HEK293 (cell line): ENCODE results near the gene PLBD1.

Source experiments
- CTCF ChIA-PET: fragments of 350-600 bp; formaldehyde crosslinking; extraction: SDS; loops from one replicate; lab custom pipeline; 2021; ENCODE audit warnings: antibody characterized with exemption; lab: Yijun Ruan, JAX
- POLR2A ChIA-PET: fragments of 300-600 bp; formaldehyde crosslinking; extraction: SDS; loops from one replicate; lab custom pipeline; 2020; ENCODE audit warnings: antibody characterized with exemption, inconsistent platforms; lab: Yijun Ruan, JAX
- H3K27ac ChIP-seq: fragments of 200-500 bp; sonication (Bioruptor generic); 2 replicates; pipeline ENCODE4 v1.5.1; 2014; ENCODE audit warnings: low read depth, low read length, control low read depth, inconsistent platforms; ENCODE audit errors: extremely low read depth
- H3K36me3 ChIP-seq, 2 experiments: fragments of 200-500 bp in 1 of 2; sonication (Bioruptor generic) in 1 of 2; 1 replicate in 1 of 2; 2 replicates in 1 of 2; pipeline ENCODE4 v1.5.1; 2014 to 2017; ENCODE audit warnings: inconsistent platforms in 2 of 2, low read length in 2 of 2; ENCODE audit not compliant: control insufficient read depth in 2 of 2, insufficient read depth in 1 of 2
- H3K4me1 ChIP-seq: fragments of 200-500 bp; sonication (Bioruptor generic); 2 replicates; pipeline ENCODE4 v1.5.1; 2014; ENCODE audit warnings: mild to moderate bottlenecking, low read length, inconsistent platforms; ENCODE audit not compliant: control insufficient read depth, insufficient read depth
- H3K4me3 ChIP-seq: 2 replicates; pipeline ENCODE4 v1.5.1; 2011; ENCODE audit warnings: low read depth, mild to moderate bottlenecking, control low read depth, low read length, moderate library complexity
- H3K9me3 ChIP-seq: fragments of 200-500 bp; sonication (Bioruptor generic); 2 replicates; pipeline ENCODE4 v1.5.1; 2014; ENCODE audit warnings: low read depth, low read length, inconsistent platforms; ENCODE audit not compliant: control insufficient read depth, insufficient read depth
- AEBP2 ChIP-seq: fragments of 450-650 bp; formaldehyde crosslinking; IDR thresholded peaks from 2 replicates; pipeline ENCODE4 v1.5.1; 2016; ENCODE audit warnings: missing biosample characterization, missing genetic modification characterization, borderline replicate concordance
- PATZ1 ChIP-seq: fragments of 450-650 bp; formaldehyde crosslinking; IDR thresholded peaks from 2 replicates; pipeline ENCODE4 v1.5.1; 2016; ENCODE audit warnings: missing biosample characterization, missing genetic modification characterization
- PRDM6 ChIP-seq: fragments of 450-650 bp; formaldehyde crosslinking; IDR thresholded peaks from 2 replicates; pipeline ENCODE4 v1.5.1; 2017; ENCODE audit warnings: missing biosample characterization, missing genetic modification characterization
- SCRT1 ChIP-seq: fragments of 450-650 bp; formaldehyde crosslinking; IDR thresholded peaks from 2 replicates; pipeline ENCODE4 v1.5.1; 2016; ENCODE audit warnings: missing biosample characterization, missing genetic modification characterization, borderline replicate concordance
- ZBTB17 ChIP-seq: fragments of 450-650 bp; formaldehyde crosslinking; IDR thresholded peaks from 2 replicates; pipeline ENCODE4 v1.5.1; 2016; ENCODE audit warnings: missing biosample characterization, missing genetic modification characterization
- ZBTB20 ChIP-seq: fragments of 450-650 bp; formaldehyde crosslinking; IDR thresholded peaks from 2 replicates; pipeline ENCODE4 v1.5.1; 2016; ENCODE audit warnings: missing biosample characterization, missing genetic modification characterization
- ZBTB7A ChIP-seq: fragments of 450-650 bp; formaldehyde crosslinking; IDR thresholded peaks from 2 replicates; pipeline ENCODE4 v1.5.1; 2016; ENCODE audit warnings: low read depth, missing biosample characterization, missing genetic modification characterization
- ZEB2 ChIP-seq: fragments of 450-650 bp; formaldehyde crosslinking; IDR thresholded peaks from 2 replicates; pipeline ENCODE4 v1.5.1; 2016; ENCODE audit warnings: missing biosample characterization, missing genetic modification characterization
- ZFP41 ChIP-seq: fragments of 450-650 bp; formaldehyde crosslinking; IDR thresholded peaks from 2 replicates; pipeline ENCODE4 v1.5.1; 2016; ENCODE audit warnings: missing biosample characterization, missing genetic modification characterization, borderline replicate concordance
- ZNF155 ChIP-seq: fragments of 450-650 bp; formaldehyde crosslinking; IDR thresholded peaks from 2 replicates; pipeline ENCODE4 v1.5.1; 2016; ENCODE audit warnings: missing biosample characterization, missing genetic modification characterization
- ZNF18 ChIP-seq: fragments of 450-650 bp; formaldehyde crosslinking; IDR thresholded peaks from 2 replicates; pipeline ENCODE4 v1.5.1; 2016; ENCODE audit warnings: missing biosample characterization, missing genetic modification characterization
- ZNF26 ChIP-seq: fragments of 450-650 bp; formaldehyde crosslinking; IDR thresholded peaks from 2 replicates; pipeline ENCODE4 v1.5.1; 2016; ENCODE audit warnings: missing biosample characterization, missing genetic modification characterization
- ZNF324 ChIP-seq: fragments of 450-650 bp; formaldehyde crosslinking; IDR thresholded peaks from 2 replicates; pipeline ENCODE4 v1.5.1; 2016; ENCODE audit warnings: missing biosample characterization, missing genetic modification characterization
- ZNF366 ChIP-seq: fragments of 450-650 bp; formaldehyde crosslinking; conservative IDR thresholded peaks from 2 replicates; pipeline ENCODE4 v1.5.1; 2016; ENCODE audit warnings: missing biosample characterization, missing genetic modification characterization
- ZNF600 ChIP-seq: fragments of 450-650 bp; formaldehyde crosslinking; IDR thresholded peaks from 2 replicates; pipeline ENCODE4 v1.5.1; 2016; ENCODE audit warnings: missing biosample characterization, missing genetic modification characterization
- ZNF610 ChIP-seq: fragments of 450-650 bp; formaldehyde crosslinking; IDR thresholded peaks from 2 replicates; pipeline ENCODE4 v1.5.1; 2016; ENCODE audit warnings: missing biosample characterization, missing genetic modification characterization, borderline replicate concordance
- ZNF654 ChIP-seq: fragments of 450-650 bp; formaldehyde crosslinking; IDR thresholded peaks from 2 replicates; pipeline ENCODE4 v1.5.1; 2016; ENCODE audit warnings: low read depth, missing biosample characterization, missing genetic modification characterization
- ZNF692 ChIP-seq: fragments of 450-650 bp; formaldehyde crosslinking; IDR thresholded peaks from 2 replicates; pipeline ENCODE4 v1.5.1; 2016; ENCODE audit warnings: missing biosample characterization, missing genetic modification characterization
- ZNF776 ChIP-seq: fragments of 450-650 bp; formaldehyde crosslinking; IDR thresholded peaks from 2 replicates; pipeline ENCODE4 v1.5.0; 2017; ENCODE audit warnings: missing biosample characterization, missing genetic modification characterization, borderline replicate concordance
- ZNF777 ChIP-seq: fragments of 450-650 bp; formaldehyde crosslinking; IDR thresholded peaks from 2 replicates; pipeline ENCODE4 v1.5.1; 2017; ENCODE audit warnings: missing biosample characterization, missing genetic modification characterization, borderline replicate concordance

The PLBD1 gene

GRCh38 chr12:14578646-14579045 lies 11.0 kb upstream of the PLBD1 start (continued):
- TF ChIP-seq ZNF777 (tag by site-specific recombination): no peak
- TF ChIP-seq ZNF26 (tag by site-specific recombination): no peak
- TF ChIP-seq ZNF18 (tag by site-specific recombination): no peak
- TF ChIP-seq SCRT1 (tag by site-specific recombination): no peak
- TF ChIP-seq ZBTB17 (tag by site-specific recombination): no peak
- no peak for TF ChIP-seq ZFP41
- no peak for TF ChIP-seq ZNF776 (tag by site-specific recombination)

GRCh38 chr12:14577344-14577743 lies 9.7 kb upstream of the PLBD1 start:
- POLR2A ChIA-PET: no interaction called here
- Histone ChIP-seq H3K9me3 (no peaks in the 10 kb centered on the region), H3K4me3 (no peak overlapping the region), H3K36me3 (no peaks in the 10 kb centered on the region), H3K4me1 (no peaks in the 10 kb centered on the region), H3K27ac (no peak overlapping the region)
- CTCF ChIA-PET: no interaction called here
- TF ChIP-seq ZEB2 (tag by site-specific recombination): no peak

GRCh38 chr12:14576896-14577295 lies 9.2 kb upstream of the PLBD1 start:
- ChIA-PET POLR2A (no interaction called here), CTCF (no interaction called here)
- no peak overlapping the region for H3K27ac ChIP-seq
- H3K4me1 ChIP-seq: no peaks in the 10 kb centered on the region
- no peak overlapping the region for H3K4me3 ChIP-seq
- no peaks in the 10 kb centered on the region for H3K36me3 ChIP-seq
- no peaks in the 10 kb centered on the region for H3K9me3 ChIP-seq
- TF ChIP-seq AEBP2 (tag by site-specific recombination) (no peak), ZNF366 (tag by site-specific recombination) (no peak), ZNF654 (tag by site-specific recombination) (no peak), ZNF610 (tag by site-specific recombination) (no peak), PRDM6 (tag by site-specific recombination) (no peak), ZBTB20 (no peak), ZBTB7A (no peak), ZNF600 (tag by site-specific recombination) (no peak), ZNF692 (tag by site-specific recombination) (no peak), PATZ1 (tag by site-specific recombination) (no peak), ZNF324 (no peak), ZNF776 (tag by site-specific recombination) (no peak), ZNF155 (no peak)
